Mammary epithelial cell (primary cell): ENCODE results near the gene UBE2K.

Source experiments
- EZH2 ChIP-seq: IDR thresholded peaks from 2 replicates; pipeline ENCODE4 v1.6.1; 2012; ENCODE audit warnings: low read length, inconsistent platforms, borderline replicate concordance
- TF ChIP-seq, protein P1 (sequence below), 2 donors: IDR thresholded peaks in 1 of 2; conservative IDR thresholded peaks in 1 of 2; 2 replicates each; pipeline ENCODE4 v1.5.1; 2011 to 2012; ENCODE audit warnings: inconsistent platforms in 2 of 2, low read length in 2 of 2, mild to moderate bottlenecking in 2 of 2, control low read depth in 1 of 2, low read depth in 1 of 2; ENCODE audit not compliant: insufficient read depth in 1 of 2; ENCODE audit errors: extremely low read depth in 1 of 2

DNA sequence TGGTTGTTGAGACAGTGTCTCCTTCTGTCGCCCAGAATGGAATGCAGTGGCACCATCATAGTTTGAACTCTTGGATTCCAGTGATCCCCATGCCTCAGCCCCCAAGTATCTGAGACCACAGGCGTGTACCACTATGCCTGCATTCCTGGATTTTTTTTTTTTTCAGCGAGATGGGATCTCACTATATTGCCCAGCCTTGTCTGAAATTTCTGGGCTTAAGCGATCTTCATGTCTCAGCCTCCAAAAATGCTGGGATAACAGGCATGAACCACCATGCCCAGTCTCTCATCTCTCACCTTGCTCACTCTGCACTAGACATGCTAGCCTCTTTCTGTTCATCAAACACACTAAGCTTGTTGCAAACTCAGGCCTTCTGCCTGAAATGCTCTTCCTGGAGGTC is 104.1 kb downstream of the UBE2K start:
- TF ChIP-seq, protein P1, sequence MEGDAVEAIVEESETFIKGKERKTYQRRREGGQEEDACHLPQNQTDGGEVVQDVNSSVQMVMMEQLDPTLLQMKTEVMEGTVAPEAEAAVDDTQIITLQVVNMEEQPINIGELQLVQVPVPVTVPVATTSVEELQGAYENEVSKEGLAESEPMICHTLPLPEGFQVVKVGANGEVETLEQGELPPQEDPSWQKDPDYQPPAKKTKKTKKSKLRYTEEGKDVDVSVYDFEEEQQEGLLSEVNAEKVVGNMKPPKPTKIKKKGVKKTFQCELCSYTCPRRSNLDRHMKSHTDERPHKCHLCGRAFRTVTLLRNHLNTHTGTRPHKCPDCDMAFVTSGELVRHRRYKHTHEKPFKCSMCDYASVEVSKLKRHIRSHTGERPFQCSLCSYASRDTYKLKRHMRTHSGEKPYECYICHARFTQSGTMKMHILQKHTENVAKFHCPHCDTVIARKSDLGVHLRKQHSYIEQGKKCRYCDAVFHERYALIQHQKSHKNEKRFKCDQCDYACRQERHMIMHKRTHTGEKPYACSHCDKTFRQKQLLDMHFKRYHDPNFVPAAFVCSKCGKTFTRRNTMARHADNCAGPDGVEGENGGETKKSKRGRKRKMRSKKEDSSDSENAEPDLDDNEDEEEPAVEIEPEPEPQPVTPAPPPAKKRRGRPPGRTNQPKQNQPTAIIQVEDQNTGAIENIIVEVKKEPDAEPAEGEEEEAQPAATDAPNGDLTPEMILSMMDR (conservative IDR thresholded peaks at IDR 0.05 in 1 of 2, IDR thresholded peaks at IDR 0.05 in 1 of 2; ENCODE audit: extremely low read depth in 1 of 2, insufficient read depth in 1 of 2, low read depth in 1 of 2, low read length in 2 of 2): no peak
- TF ChIP-seq EZH2: no peak
